IMR-90 (cell line): ENCODE data around the gene PHF19. TPM values are rescaled to one million over a fixed set of nuclear protein-coding genes. Genes with fewer than 3 reads are reported as not detected.

Experiments used
- ATAC-seq: fragments of 200-7000 bp; cut with Tn5 transposase; 2 replicates; pipeline ENCODE4 v1.9.1; 2020; ENCODE audit warnings: low read depth, mild to moderate bottlenecking, moderate library complexity
- BruUV-seq: library from RNA; stranded (reverse); fragments of 400-500 nt; replicated peaks from 2 replicates; lab custom pipeline; 2021; lab: Mats Ljungman, UMichigan
- CTCF ChIA-PET: fragments of 300-600 bp; formaldehyde crosslinking; extraction: SDS; loops from one replicate; lab custom pipeline; 2021; ENCODE audit warnings: antibody characterized with exemption; lab: Yijun Ruan, JAX
- POLR2A ChIA-PET: fragments of 300-600 bp; sonication (Branson Sonifier 250); formaldehyde crosslinking; loops from one replicate; lab custom pipeline; 2022; ENCODE audit warnings: antibody characterized with exemption; ENCODE audit not compliant: unreplicated experiment; lab: Charles Lee
- DNase-seq: peaks from one replicate; pipeline ENCODE4 v3.0.0; 2013
- H2AFZ ChIP-seq: replicated peaks from 2 replicates; pipeline ENCODE3; 2013; ENCODE audit warnings: low read length, mild to moderate bottlenecking; ENCODE audit not compliant: poor library complexity
- H2AK5ac ChIP-seq: 2 replicates; pipeline ENCODE4 v1.6.1; 2013; ENCODE audit warnings: low read depth, low read length, inconsistent platforms
- H2AK9ac ChIP-seq: replicated peaks from 2 replicates; pipeline ENCODE3; 2013; ENCODE audit warnings: mild to moderate bottlenecking, low read depth, low read length, moderate library complexity; ENCODE audit not compliant: poor library complexity
- H2BK120ac ChIP-seq: 2 replicates; pipeline ENCODE4 v1.6.1; 2013; ENCODE audit warnings: low read depth, low read length, inconsistent platforms
- H2BK15ac ChIP-seq: 3 replicates; pipeline ENCODE4 v1.6.1; 2013; ENCODE audit warnings: low read depth, low read length, inconsistent platforms
- H2BK20ac ChIP-seq: 2 replicates; pipeline ENCODE4 v1.6.1; 2013; ENCODE audit warnings: low read depth, mild to moderate bottlenecking, inconsistent platforms, low read length, moderate library complexity
- H2BK5ac ChIP-seq: 2 replicates; pipeline ENCODE4 v1.6.1; 2013; ENCODE audit warnings: mild to moderate bottlenecking, low read depth, low read length, inconsistent platforms; ENCODE audit not compliant: poor library complexity, severe bottlenecking
- H3K14ac ChIP-seq: replicated peaks from 2 replicates; pipeline ENCODE4 v1.6.1; 2013; ENCODE audit warnings: low read depth, low read length, inconsistent platforms
- H3K18ac ChIP-seq: 2 replicates; pipeline ENCODE4 v1.6.1; 2013; ENCODE audit warnings: low read depth, low read length, control low read depth
- H3K23ac ChIP-seq: 2 replicates; pipeline ENCODE4 v1.6.1; 2013; ENCODE audit warnings: low read depth, low read length, inconsistent platforms
- H3K27ac ChIP-seq: 2 replicates; pipeline ENCODE4 v1.5.1; 2013; ENCODE audit warnings: mild to moderate bottlenecking, control low read depth, low read length; ENCODE audit not compliant: insufficient read depth
- H3K27me3 ChIP-seq: 2 replicates; pipeline ENCODE4 v1.6.1; 2013; ENCODE audit warnings: low read length; ENCODE audit not compliant: control insufficient read depth, insufficient read depth
- H3K36me3 ChIP-seq: 2 replicates; pipeline ENCODE4 v1.6.1; 2013; ENCODE audit warnings: low read length, mixed read lengths; ENCODE audit not compliant: control insufficient read depth, insufficient read depth
- H3K4ac ChIP-seq: 2 replicates; pipeline ENCODE4 v1.6.1; 2013; ENCODE audit warnings: low read depth, low read length, inconsistent platforms
- H3K4me1 ChIP-seq: 2 replicates; pipeline ENCODE4 v1.6.1; 2013; ENCODE audit warnings: low read length, mixed read lengths; ENCODE audit not compliant: control insufficient read depth, insufficient read depth
- H3K4me2 ChIP-seq: 2 replicates; pipeline ENCODE4 v1.6.1; 2013; ENCODE audit warnings: low read depth, mild to moderate bottlenecking, control low read depth, low read length, moderate library complexity
- H3K4me3 ChIP-seq: 2 replicates; pipeline ENCODE4 v1.5.1; 2013; ENCODE audit warnings: low read depth, mild to moderate bottlenecking, control low read depth, low read length, moderate library complexity; ENCODE audit not compliant: insufficient read depth
- H3K56ac ChIP-seq: 2 replicates; pipeline ENCODE4 v1.6.1; 2013; ENCODE audit warnings: low read length, inconsistent platforms; ENCODE audit not compliant: insufficient read depth; ENCODE audit errors: extremely low read depth
- H3K79me1 ChIP-seq, 2 experiments: 2 replicates each; pipeline ENCODE4 v1.6.1; 2013; ENCODE audit warnings: low read length in 2 of 2, inconsistent platforms in 1 of 2, low read depth in 1 of 2
- H3K9ac ChIP-seq: 2 replicates; pipeline ENCODE4 v1.6.1; 2013; ENCODE audit warnings: low read depth, low read length, control low read depth
- H3K9me1 ChIP-seq: 2 replicates; pipeline ENCODE4 v1.6.1; 2013; ENCODE audit warnings: low read length, inconsistent platforms; ENCODE audit not compliant: insufficient read depth
- H3K9me3 ChIP-seq: 2 replicates; pipeline ENCODE4 v1.6.1; 2013; ENCODE audit warnings: low read length; ENCODE audit not compliant: control insufficient read depth, insufficient read depth
- H4K20me1 ChIP-seq: 2 replicates; pipeline ENCODE4 v1.6.1; 2013; ENCODE audit warnings: low read length, inconsistent platforms; ENCODE audit not compliant: insufficient read depth
- H4K5ac ChIP-seq: 2 replicates; pipeline ENCODE4 v1.6.1; 2013; ENCODE audit warnings: mild to moderate bottlenecking, low read depth, low read length, control low read depth
- H4K8ac ChIP-seq, 2 experiments: 2 replicates each; pipeline ENCODE4 v1.6.1; 2013; ENCODE audit warnings: low read depth in 2 of 2, low read length in 2 of 2, control low read depth in 1 of 2, inconsistent platforms in 1 of 2
- H4K91ac ChIP-seq: 2 replicates; pipeline ENCODE4 v1.6.1; 2013; ENCODE audit warnings: low read depth, low read length, inconsistent platforms; ENCODE audit not compliant: insufficient read depth
- BHLHE40 ChIP-seq: fragments of 150-350 bp; IDR thresholded peaks from 2 replicates; pipeline ENCODE4 v1.6.1; 2016; ENCODE audit warnings: mild to moderate bottlenecking, low read depth, low read length
- CEBPB ChIP-seq: IDR thresholded peaks from 2 replicates; pipeline ENCODE4 v1.6.1; 2012; ENCODE audit warnings: low read depth, low read length, improper control_type of control experiment
- MAFK ChIP-seq: IDR thresholded peaks from 2 replicates; pipeline ENCODE4 v1.6.1; 2012; ENCODE audit warnings: low read depth, low read length, improper control_type of control experiment
- MAZ ChIP-seq: IDR thresholded peaks from 2 replicates; pipeline ENCODE4 v1.6.1; 2012; ENCODE audit warnings: low read depth, mild to moderate bottlenecking, low read length, improper control_type of control experiment, moderate library complexity, borderline replicate concordance
- RAD21 ChIP-seq: IDR thresholded peaks from 2 replicates; pipeline ENCODE4 v1.6.1; 2012; ENCODE audit warnings: low read length, improper control_type of control experiment
- RCOR1 ChIP-seq: IDR thresholded peaks from 2 replicates; pipeline ENCODE4 v1.6.1; 2012; ENCODE audit warnings: mild to moderate bottlenecking, low read length, improper control_type of control experiment; ENCODE audit not compliant: insufficient replicate concordance
- RFX5 ChIP-seq: IDR thresholded peaks from 2 replicates; pipeline ENCODE4 v1.8.0; 2012; ENCODE audit warnings: low read depth, mild to moderate bottlenecking, low read length, moderate library complexity
- WGBS, 2 experiments: methylation state at CpG; one replicate each; pipeline versions ENCODE4 v1.1.5 to v1.1.7; 2013; ENCODE audit warnings: missing lambda C conversion rate in 2 of 2; ENCODE audit not compliant: insufficient read length in 1 of 2; ENCODE audit errors: extremely low coverage in 2 of 2; 5-methylcytosine and 5-hydroxymethylcytosine counted together
- dilution Hi-C: fragments of 300-500 bp; cut with HindIII; formaldehyde crosslinking; loops from one replicate; pipeline ENCODE4 v1.14.3; 2018; ENCODE audit warnings: low sequenced_read_pairs; ENCODE audit not compliant: unreplicated experiment
- in situ Hi-C: fragments of 300-500 bp; cut with MboI; formaldehyde crosslinking; loops from 3 replicates; pipeline ENCODE4 v1.14.3; 2019; ENCODE audit warnings: low sequenced_read_pairs, inconsistent platforms, mixed read lengths
- intact Hi-C: fragments of 100-400 bp; cut with micrococcal nuclease; formaldehyde crosslinking; loops from 2 replicates; pipeline ENCODE4 v1.10.0; 2022
- polyA plus RNA-seq, 3 experiments: library from polyadenylated mRNA; depleted of rRNA; stranded (reverse); fragments of >200 nt; gene quantifications; 2 replicates each; pipeline ENCODE4 v1.2.3, GENCODE V29; 2012; ENCODE audit warnings: low replicate concordance in 1 of 3
- total RNA-seq: library from RNA; depleted of rRNA; stranded (reverse); fragments of >200 nt; gene quantifications from 2 replicates; pipeline ENCODE4 v1.2.3, GENCODE V29; 2012
- TF ChIP-seq, protein P1 (sequence below): conservative IDR thresholded peaks from 2 replicates; pipeline ENCODE4 v1.5.1; 2012; ENCODE audit warnings: mild to moderate bottlenecking, low read depth, low read length, improper control_type of control experiment
- TF ChIP-seq, protein P2 (sequence below): fragments of 150-350 bp; IDR thresholded peaks from 2 replicates; pipeline ENCODE4 v1.6.1; 2016; ENCODE audit warnings: low read depth, mild to moderate bottlenecking, low read length, moderate library complexity, borderline replicate concordance

The PHF19 gene
- total and polyA plus RNA-seq, 2 of the 4 experiments (the other 2 are of a cell fraction) = 37.6 to 55.6 TPM

DNA sequence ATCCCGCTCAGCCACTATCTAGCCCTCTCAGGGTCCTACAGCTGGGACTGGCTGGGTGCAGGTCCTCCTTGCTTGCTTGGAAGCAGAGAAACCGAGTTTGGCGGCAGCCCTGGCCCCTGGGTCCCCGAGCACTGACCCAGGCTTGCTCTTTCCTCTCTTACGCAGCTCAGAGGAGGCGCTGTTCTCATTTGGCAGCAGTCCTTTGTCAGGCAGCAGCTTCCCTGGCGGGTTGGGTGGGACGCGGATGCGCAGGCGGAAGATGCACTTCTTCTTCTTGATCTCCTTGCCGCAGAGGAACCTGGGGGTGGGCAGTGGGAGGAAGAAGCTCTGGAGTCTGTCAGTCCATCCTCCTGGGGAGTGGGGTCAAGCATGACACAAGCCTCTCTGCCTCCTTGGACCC, 14.5 kb downstream of the PHF19 start:
- no peaks in the 10 kb centered on the region for H3K4me1 ChIP-seq
- H3K9ac ChIP-seq = no peak overlapping the region
- H3K18ac ChIP-seq = no peak overlapping the region
- no peak overlapping the region for H2BK20ac ChIP-seq
- no peak overlapping the region for H2BK120ac ChIP-seq
- no peak overlapping the region for H3K27ac ChIP-seq
- H3K4me3 ChIP-seq = no peak overlapping the region
- intact Hi-C loops (no loop called here), dilution Hi-C loops (no loop called here), in situ Hi-C loops (no loop called here)
- no peaks in the 10 kb centered on the region for H3K9me3 ChIP-seq
- ChIA-PET POLR2A (no interaction called here), CTCF (no interaction called here)
- 0 out of 2 replicates have a peak, but pooled peaks cover 7% of the 10 kb centered on the region for H3K9me1 ChIP-seq
- H3K56ac ChIP-seq = no peak overlapping the region
- H4K5ac ChIP-seq = no peak overlapping the region
- TF ChIP-seq BHLHE40 (no peak), MAZ (no peak), MAFK (no peak), CEBPB (no peak), RAD21 (no peak), RCOR1 (no peak), RFX5 (no peak)
- TF ChIP-seq, protein P1, sequence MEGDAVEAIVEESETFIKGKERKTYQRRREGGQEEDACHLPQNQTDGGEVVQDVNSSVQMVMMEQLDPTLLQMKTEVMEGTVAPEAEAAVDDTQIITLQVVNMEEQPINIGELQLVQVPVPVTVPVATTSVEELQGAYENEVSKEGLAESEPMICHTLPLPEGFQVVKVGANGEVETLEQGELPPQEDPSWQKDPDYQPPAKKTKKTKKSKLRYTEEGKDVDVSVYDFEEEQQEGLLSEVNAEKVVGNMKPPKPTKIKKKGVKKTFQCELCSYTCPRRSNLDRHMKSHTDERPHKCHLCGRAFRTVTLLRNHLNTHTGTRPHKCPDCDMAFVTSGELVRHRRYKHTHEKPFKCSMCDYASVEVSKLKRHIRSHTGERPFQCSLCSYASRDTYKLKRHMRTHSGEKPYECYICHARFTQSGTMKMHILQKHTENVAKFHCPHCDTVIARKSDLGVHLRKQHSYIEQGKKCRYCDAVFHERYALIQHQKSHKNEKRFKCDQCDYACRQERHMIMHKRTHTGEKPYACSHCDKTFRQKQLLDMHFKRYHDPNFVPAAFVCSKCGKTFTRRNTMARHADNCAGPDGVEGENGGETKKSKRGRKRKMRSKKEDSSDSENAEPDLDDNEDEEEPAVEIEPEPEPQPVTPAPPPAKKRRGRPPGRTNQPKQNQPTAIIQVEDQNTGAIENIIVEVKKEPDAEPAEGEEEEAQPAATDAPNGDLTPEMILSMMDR = no peak
- TF ChIP-seq, protein P2, sequence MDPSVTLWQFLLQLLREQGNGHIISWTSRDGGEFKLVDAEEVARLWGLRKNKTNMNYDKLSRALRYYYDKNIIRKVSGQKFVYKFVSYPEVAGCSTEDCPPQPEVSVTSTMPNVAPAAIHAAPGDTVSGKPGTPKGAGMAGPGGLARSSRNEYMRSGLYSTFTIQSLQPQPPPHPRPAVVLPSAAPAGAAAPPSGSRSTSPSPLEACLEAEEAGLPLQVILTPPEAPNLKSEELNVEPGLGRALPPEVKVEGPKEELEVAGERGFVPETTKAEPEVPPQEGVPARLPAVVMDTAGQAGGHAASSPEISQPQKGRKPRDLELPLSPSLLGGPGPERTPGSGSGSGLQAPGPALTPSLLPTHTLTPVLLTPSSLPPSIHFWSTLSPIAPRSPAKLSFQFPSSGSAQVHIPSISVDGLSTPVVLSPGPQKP = no peak
- H3K4ac ChIP-seq = no peak overlapping the region
- DNase-seq = no peak
- no peak overlapping the region for H4K91ac ChIP-seq
- no peaks in the 10 kb centered on the region for H4K20me1 ChIP-seq
- no TSS peak for BruUV-seq
- no peaks in the 10 kb centered on the region for H3K27me3 ChIP-seq
- peaks cover 7 to 10% of the 10 kb centered on the region in 2 experiments for H3K79me1 ChIP-seq
- no peak overlapping the region for H3K23ac ChIP-seq
- no peak overlapping the region for H4K8ac ChIP-seq
- H3K14ac ChIP-seq = no peak overlapping the region
- no peak overlapping the region for H2BK15ac ChIP-seq
- 85% methylated on average over 5 of the region's 12 CpGs; no CpG with 5 or more reads in 1 of the 2 experiments for WGBS, 2 experiments
- no peak overlapping the region for H2BK5ac ChIP-seq
- H2AFZ ChIP-seq = no peak overlapping the region
- H3K4me2 ChIP-seq = no peak overlapping the region
- no peak overlapping the region for H2AK9ac ChIP-seq
- ATAC-seq = no peak
- H2AK5ac ChIP-seq = no peak overlapping the region
- H3K36me3 ChIP-seq = peaks cover 52% of the 10 kb centered on the region
